ENCODE results near the gene PNPLA5.
A peak's percentile ranks its signal among the peaks of the same experiment; 100 is the strongest.

PNPLA5 gene

DNA sequence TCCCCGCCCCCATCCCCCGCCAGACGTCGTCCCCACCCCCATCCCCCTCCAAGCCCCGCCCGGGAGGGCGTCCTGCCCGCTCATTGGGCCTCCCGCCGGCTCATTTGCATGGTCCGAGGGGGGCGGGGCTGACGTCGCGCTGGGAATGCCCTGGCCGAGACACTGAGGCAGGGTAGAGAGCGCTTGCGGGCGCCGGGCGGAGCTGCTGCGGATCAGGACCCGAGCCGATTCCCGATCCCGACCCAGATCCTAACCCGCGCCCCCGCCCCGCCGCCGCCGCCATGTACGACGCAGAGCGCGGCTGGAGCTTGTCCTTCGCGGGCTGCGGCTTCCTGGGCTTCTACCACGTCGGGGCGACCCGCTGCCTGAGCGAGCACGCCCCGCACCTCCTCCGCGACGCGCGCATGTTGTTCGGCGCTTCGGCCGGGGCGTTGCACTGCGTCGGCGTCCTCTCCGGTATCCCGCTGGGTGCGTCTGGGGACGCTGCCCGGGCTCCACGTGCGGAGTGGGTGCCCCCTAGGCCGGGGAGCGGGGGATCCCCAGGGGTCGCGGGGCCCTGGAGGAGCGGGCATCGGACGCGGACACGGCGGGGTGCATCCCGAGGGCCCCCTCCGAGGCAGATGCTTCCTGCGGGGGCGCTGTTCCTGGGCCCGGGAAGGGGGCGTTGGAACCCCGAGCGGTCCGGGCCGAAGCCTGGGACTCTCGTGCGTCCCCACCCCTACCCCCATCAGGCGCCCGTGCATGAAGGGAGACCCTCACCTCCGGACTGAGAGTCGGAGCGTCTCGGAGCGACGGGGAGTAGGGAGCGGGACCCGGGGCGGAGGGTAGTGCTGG, 32.0 kb upstream of the PNPLA5 start, which contains the start of gene PNPLA3:
Gene PNPLA3, plus strand, starts transcription at position 175 of the 834 bp plus-strand sequence. Its CDS starts 107 bp downstream, at position 282.
- peaks cover 11 to 19% (median 15%) of the 10 kb centered on the region in 11 experiments; a peak in 20 of 22 replicates for H3K27me3 ChIP-seq
- H3K9me3 ChIP-seq (replicated peaks in 1 of 11), result no peaks in the 10 kb centered on the region
- no peak for TF ChIP-seq Cebpa-rat (IDR thresholded peaks at IDR 0.05)
- H3K9ac ChIP-seq, result peak within 1 kb of the TSS; percentile 45 to 73 (median 65); a peak in 20 of 22 replicates
- H3K27ac ChIP-seq, result peak within 1 kb of the TSS in 7 of 11 experiments; percentile 23 to 66 (median 45); a peak in 10 of 22 replicates
- H3K4me1 ChIP-seq, result peaks cover 12 to 49% (median 24%) of the 10 kb centered on the region in 10 experiments; a peak in 16 of 20 replicates
- peak within 1 kb of the TSS; percentile 55 to 75 (median 64) for H3K4me3 ChIP-seq
- H3K4me2 ChIP-seq, result peak within 1 kb of the TSS; percentile 76 to 92 (median 84)
- no peaks in the 10 kb centered on the region for H3K36me3 ChIP-seq
- H4K20me1 ChIP-seq, result peaks cover 0 to 5% (median 0%) of the 10 kb centered on the region in 11 experiments; a peak in 3 of 22 replicates

DNA sequence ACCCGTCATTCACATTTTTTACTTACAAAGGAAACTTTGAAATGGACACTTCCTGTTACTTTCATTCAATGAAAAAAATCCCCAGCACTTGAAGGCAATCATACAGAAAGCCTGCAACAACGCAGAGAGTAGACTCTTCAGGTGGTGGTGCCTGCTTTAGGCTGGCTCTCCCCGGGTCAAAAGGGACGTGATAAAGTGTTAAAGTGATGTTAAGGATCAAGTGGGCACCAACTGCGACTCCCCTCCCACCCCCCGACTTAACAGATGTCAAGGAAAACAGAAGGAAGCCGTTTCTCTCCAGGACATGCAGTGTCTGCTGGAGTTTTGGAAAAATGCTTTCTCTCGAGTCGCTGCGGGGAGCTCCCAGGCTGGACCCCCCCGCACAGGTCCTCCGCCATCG, 31.4 kb upstream of the PNPLA5 start:
- peak overlapping the region; percentile 68 to 83 (median 79) for H3K4me2 ChIP-seq
- peak overlapping the region in 6 of 11 experiments; percentile 52 to 59 (median 56); a peak in 9 of 22 replicates for H3K9ac ChIP-seq
- peaks cover 11 to 19% (median 15%) of the 10 kb centered on the region in 11 experiments; a peak in 20 of 22 replicates for H3K27me3 ChIP-seq
- no peaks in the 10 kb centered on the region for H3K9me3 ChIP-seq (replicated peaks in 1 of 11)
- TF ChIP-seq Cebpa-rat (IDR thresholded peaks at IDR 0.05), result no peak
- H3K4me3 ChIP-seq, result peak overlapping the region in 9 of 10 experiments; percentile 23 to 68 (median 64); a peak in 12 of 20 replicates
- peaks cover 12 to 43% (median 21%) of the 10 kb centered on the region in 10 experiments; a peak in 16 of 20 replicates for H3K4me1 ChIP-seq
- peak overlapping the region in 6 of 11 experiments; percentile 24 to 66 (median 44); a peak in 10 of 22 replicates for H3K27ac ChIP-seq
- H3K36me3 ChIP-seq, result no peaks in the 10 kb centered on the region
- peaks cover 0 to 5% (median 0%) of the 10 kb centered on the region in 11 experiments; a peak in 3 of 22 replicates for H4K20me1 ChIP-seq

DNA sequence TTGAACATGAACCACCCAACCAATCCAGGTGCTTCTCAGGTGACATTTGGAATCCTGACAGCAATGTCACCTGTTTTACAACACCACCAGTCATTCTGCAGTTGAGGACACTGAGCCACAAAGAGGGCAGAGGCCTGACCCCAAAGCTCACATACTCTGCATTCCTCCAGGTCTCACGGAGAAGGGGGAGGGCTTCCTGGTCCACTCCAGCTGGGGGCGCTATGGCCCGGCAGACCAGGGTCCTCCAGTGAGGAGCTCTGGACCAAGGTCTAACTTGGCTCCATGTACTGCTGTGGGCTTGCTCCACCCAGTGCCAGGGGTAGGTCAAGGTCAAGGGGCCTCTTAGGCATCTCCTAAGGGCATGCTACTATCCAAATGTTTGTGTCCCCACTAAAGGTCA, 30.3 kb upstream of the PNPLA5 start:
- peaks cover 12 to 43% (median 19%) of the 10 kb centered on the region in 10 experiments; a peak in 16 of 20 replicates for H3K4me1 ChIP-seq
- H3K36me3 ChIP-seq, result no peaks in the 10 kb centered on the region
- peaks cover 0 to 5% (median 0%) of the 10 kb centered on the region in 11 experiments; a peak in 3 of 22 replicates for H4K20me1 ChIP-seq
- peaks cover 11 to 19% (median 15%) of the 10 kb centered on the region in 11 experiments; a peak in 20 of 22 replicates for H3K27me3 ChIP-seq
- TF ChIP-seq Cebpa-rat (IDR thresholded peaks at IDR 0.05), result no peak
- H3K4me2 ChIP-seq, result peak overlapping the region in 3 of 11 experiments; percentile 49 to 69 (median 52); a peak in 5 of 22 replicates
- H3K27ac ChIP-seq, result no peak overlapping the region
- no peak overlapping the region for H3K4me3 ChIP-seq
- H3K9me3 ChIP-seq (replicated peaks in 1 of 11), result no peaks in the 10 kb centered on the region
- H3K9ac ChIP-seq, result no peak overlapping the region

DNA sequence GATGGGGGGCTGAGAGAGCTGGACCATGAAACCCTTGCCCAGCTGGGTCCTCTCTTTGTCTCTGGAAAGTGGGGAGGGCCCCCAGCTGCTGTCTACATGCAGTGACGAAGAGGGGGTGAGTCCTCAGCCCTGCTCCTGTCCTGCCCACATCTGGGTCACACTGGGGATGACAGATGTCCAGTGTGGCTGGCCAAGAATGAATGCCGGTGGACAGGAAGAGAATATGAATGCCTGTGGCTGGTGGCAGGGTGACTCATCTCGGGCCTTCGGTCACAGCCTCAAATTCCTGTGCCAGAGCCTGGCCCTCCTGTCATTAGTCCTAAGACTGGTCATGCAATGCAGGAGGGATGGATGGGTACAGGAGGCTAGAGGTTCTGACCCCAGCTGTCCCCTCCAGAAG, 29.6 kb upstream of the PNPLA5 start:
- Histone ChIP-seq H3K9ac (no peak overlapping the region), H4K20me1 (peaks cover 0 to 5% (median 0%) of the 10 kb centered on the region in 11 experiments; a peak in 3 of 22 replicates), H3K4me1 (peaks cover 12 to 43% (median 19%) of the 10 kb centered on the region in 10 experiments; a peak in 16 of 20 replicates), H3K36me3 (no peaks in the 10 kb centered on the region), H3K9me3 (replicated peaks in 1 of 11) (no peaks in the 10 kb centered on the region), H3K4me3 (no peak overlapping the region), H3K27ac (no peak overlapping the region), H3K4me2 (peak overlapping the region in 4 of 11 experiments; percentile 20 to 69 (median 50); a peak in 8 of 22 replicates), H3K27me3 (peaks cover 11 to 19% (median 15%) of the 10 kb centered on the region in 11 experiments; a peak in 20 of 22 replicates)
- no peak for TF ChIP-seq Cebpa-rat (IDR thresholded peaks at IDR 0.05)

DNA sequence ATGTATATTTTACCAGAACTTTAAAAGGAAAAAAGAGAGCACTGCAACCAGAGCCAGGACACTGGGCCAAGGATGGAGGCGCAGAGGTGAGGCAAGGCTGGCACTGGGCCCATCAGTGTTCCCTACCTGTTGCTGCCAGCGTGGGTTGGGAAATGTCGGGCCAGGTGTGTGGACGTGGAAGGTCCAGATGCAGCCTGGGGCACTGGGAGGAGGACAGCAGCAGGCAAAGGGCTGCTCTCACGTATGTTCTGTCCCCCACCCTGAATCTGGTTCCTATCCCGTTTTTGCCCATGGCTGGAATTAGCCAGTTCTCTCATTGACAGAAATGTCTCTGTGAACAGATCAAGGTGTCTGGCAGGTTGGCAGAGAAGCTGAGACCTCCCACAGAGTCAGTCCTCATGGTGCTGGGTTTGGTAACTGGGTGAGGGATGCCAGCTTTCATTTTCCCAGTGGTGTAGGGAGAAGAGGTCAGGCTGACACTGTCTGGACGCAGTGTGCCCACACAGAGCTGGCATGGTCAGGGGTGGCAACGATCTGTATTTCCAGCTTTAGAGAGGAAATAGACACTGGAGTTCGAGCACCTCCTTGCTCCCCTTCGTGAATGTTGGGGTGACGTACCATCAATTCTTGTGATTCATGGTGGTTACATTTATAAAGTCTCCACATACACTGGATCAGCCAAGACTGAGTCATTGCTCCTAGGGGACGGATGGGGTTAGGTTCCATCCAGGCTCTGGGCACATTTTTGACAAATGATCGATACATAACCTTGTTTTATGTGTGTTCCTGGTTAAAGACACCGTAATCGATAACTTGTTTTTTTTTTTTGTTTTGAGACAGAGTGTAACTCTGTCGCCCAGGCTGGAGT, 27.5 kb upstream of the PNPLA5 start:
- H3K4me3 ChIP-seq, result no peak overlapping the region
- no peak overlapping the region for H3K4me2 ChIP-seq
- no peaks in the 10 kb centered on the region for H3K36me3 ChIP-seq
- H3K9me3 ChIP-seq (replicated peaks in 1 of 11), result no peaks in the 10 kb centered on the region
- no peak overlapping the region for H3K9ac ChIP-seq
- peaks cover 0 to 4% (median 0%) of the 10 kb centered on the region in 11 experiments; a peak in 3 of 22 replicates for H4K20me1 ChIP-seq
- no peak overlapping the region for H3K27ac ChIP-seq
- H3K27me3 ChIP-seq, result peaks cover 4 to 8% (median 7%) of the 10 kb centered on the region in 11 experiments; a peak in 20 of 22 replicates
- no peak for TF ChIP-seq Cebpa-rat (IDR thresholded peaks at IDR 0.05)
- peaks cover 11 to 35% (median 18%) of the 10 kb centered on the region in 10 experiments; a peak in 16 of 20 replicates for H3K4me1 ChIP-seq

DNA sequence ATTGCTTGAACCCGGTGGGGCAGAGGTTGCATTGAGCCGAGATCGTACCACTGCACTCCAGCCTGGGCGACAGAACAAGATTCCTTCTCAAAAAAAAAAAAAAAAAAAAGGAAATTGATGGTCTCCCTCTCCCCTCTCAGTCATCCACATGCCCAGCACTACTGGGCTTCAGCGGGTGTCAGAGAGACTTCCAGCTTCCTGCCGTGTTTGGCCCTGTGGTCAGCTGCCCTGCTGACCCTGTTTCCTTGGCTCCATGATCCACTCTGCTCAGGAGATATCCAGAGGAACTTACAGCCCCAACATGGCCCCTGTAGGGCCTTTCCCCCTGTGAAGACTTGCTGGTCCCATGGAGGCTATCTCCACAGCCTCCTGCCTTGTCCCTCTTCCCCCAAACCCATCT, 25.7 kb upstream of the PNPLA5 start:
- Histone ChIP-seq H3K36me3 (no peaks in the 10 kb centered on the region), H3K9ac (no peak overlapping the region), H3K4me3 (no peak overlapping the region), H3K4me1 (peaks cover 0 to 23% (median 5%) of the 10 kb centered on the region in 10 experiments; a peak in 8 of 20 replicates), H3K27ac (no peak overlapping the region), H3K9me3 (replicated peaks in 1 of 11) (no peaks in the 10 kb centered on the region), H3K4me2 (peak overlapping the region in 1 of 11 experiments; percentile 30; a peak in 2 of 22 replicates), H3K27me3 (no peaks in the 10 kb centered on the region), H4K20me1 (no peaks in the 10 kb centered on the region; a peak in 2 of 22 replicates)
- TF ChIP-seq Cebpa-rat (IDR thresholded peaks at IDR 0.05), result no peak

DNA sequence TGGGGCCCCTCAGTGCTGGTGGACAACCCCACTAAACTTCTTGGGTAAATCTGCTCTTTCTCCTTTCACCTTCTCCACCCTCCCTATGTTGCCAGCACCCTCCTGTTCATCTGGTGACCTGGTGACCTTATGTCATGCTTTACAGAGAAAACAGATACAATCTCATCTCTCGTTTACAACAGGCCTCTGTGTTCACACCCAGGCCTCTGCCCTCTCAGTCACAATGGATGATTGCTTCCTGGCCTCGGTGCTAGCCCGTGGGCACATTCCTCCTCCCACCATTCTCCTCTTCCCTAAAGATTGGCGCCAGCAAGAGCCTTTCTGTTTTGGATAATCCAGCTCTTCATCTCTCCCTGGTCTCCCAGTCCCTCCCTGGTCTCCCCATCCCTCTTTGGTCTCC, 19.5 kb upstream of the PNPLA5 start:
- no peaks in the 10 kb centered on the region for H3K36me3 ChIP-seq
- H3K27ac ChIP-seq, result no peak overlapping the region
- H3K9me3 ChIP-seq (replicated peaks in 1 of 11), result no peaks in the 10 kb centered on the region
- no peak overlapping the region for H3K4me2 ChIP-seq
- no peaks in the 10 kb centered on the region; a peak in 1 of 22 replicates for H4K20me1 ChIP-seq
- H3K4me1 ChIP-seq, result no peaks in the 10 kb centered on the region
- TF ChIP-seq Cebpa-rat (IDR thresholded peaks at IDR 0.05), result no peak
- H3K27me3 ChIP-seq, result no peaks in the 10 kb centered on the region
- no peak overlapping the region for H3K4me3 ChIP-seq
- no peak overlapping the region for H3K9ac ChIP-seq

DNA sequence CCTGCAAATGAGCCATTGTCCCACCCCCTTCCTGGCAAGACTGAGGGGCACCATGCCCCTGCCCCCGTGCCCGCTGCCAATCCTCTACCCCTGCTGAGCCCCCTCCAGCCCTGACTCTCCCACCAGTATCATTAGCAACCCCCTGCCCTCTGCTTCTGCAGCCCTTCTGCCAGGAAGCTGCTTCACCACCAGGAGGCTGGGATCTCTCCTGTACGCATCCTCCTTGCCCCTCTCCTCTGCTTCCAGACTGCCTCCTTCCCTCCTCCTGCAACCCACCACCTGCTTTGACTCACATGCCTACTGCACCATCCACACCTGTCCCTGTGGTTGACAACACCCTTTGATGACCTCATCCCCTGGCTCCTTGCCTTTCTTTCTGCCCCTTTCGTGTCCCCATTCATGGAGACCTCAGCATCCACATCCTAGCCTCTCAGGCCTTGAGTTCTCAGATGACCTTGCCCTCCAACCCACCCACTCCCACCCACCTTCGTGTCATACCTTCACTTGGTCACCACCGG, 18.4 kb upstream of the PNPLA5 start:
- H3K27ac ChIP-seq, result no peak overlapping the region
- H3K4me2 ChIP-seq, result no peak overlapping the region
- no peaks in the 10 kb centered on the region for H3K4me1 ChIP-seq
- H3K9me3 ChIP-seq (replicated peaks in 1 of 11), result no peaks in the 10 kb centered on the region
- no peak overlapping the region for H3K9ac ChIP-seq
- H4K20me1 ChIP-seq, result no peaks in the 10 kb centered on the region; a peak in 1 of 22 replicates
- no peak for TF ChIP-seq Cebpa-rat (IDR thresholded peaks at IDR 0.05)
- H3K4me3 ChIP-seq, result no peak overlapping the region
- H3K27me3 ChIP-seq, result no peaks in the 10 kb centered on the region
- no peaks in the 10 kb centered on the region for H3K36me3 ChIP-seq

Data from BLaER1 treated with 17β-estradiol and CSF1 and Interleukin-3, amounts not matched to agents 10 nM and 100 nM (cell line).